GM18498 (cell line): ENCODE results near the gene TBC1D10B.
"Not testable (repeated sequence)": the region's sequence is repeated elsewhere in the genome, so short reads cannot be mapped to it uniquely, and the experiment has no call there.

Experiments
- ATAC-seq: cut with Tn5 transposase; IDR thresholded peaks from one replicate; pipeline ENCODE4 v1.9.1; 2021; ENCODE audit warnings: mild to moderate bottlenecking, moderate library complexity; ENCODE audit not compliant: unreplicated experiment

Gene TBC1D10B

DNA sequence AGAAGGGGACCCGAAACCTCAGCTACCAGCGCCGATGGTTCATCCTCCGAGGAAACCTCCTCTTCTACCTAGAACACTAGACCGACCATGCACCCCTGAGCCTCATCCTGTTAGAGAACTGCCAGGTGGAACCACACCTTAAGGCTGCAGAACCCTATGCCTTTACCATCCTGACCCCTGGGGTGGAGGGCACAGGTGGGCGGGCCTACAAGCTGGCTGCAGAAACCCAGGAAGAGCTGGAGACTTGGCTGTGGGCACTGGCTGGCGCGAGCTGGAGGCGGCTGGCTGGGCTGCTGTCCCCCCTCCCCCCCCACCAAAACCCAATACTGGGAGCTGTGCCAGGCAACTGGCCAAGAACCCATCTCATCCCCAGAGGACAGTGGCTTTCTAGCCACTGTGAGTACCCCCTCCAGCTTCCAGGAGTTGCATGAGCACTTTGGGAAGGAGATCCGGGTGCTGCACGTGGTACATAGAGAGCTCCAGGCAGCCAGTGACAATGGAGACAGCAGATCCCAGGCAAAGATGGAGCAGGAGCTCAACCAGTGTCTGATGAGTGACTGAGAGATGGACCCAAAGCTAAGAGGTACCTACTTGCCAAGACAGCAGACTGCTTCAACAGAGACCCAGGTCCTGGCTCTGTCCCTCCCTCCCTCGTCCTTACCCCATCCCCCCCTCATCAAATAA lies 13.8 kb downstream of the TBC1D10B start:
- no peak for ATAC-seq

DNA sequence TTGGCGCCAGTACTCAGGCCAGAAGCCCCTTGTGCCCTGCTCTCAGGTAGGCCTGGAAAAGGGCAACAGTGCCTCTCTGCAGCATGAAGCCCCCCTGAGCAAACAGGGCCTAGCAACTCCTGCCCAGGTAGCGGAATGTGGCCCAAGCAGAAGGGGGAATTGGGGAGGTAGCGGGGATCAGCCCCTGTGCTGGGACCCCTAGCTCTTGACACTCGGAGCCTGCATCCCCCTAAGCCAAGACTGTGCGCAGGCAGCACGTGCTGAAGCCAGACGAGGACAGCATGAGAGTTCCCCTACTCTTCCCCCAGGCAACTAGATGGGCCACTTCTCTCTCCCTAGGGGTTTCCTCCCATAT lies 14.4 kb downstream of the TBC1D10B start:
- ATAC-seq, result no peak

DNA sequence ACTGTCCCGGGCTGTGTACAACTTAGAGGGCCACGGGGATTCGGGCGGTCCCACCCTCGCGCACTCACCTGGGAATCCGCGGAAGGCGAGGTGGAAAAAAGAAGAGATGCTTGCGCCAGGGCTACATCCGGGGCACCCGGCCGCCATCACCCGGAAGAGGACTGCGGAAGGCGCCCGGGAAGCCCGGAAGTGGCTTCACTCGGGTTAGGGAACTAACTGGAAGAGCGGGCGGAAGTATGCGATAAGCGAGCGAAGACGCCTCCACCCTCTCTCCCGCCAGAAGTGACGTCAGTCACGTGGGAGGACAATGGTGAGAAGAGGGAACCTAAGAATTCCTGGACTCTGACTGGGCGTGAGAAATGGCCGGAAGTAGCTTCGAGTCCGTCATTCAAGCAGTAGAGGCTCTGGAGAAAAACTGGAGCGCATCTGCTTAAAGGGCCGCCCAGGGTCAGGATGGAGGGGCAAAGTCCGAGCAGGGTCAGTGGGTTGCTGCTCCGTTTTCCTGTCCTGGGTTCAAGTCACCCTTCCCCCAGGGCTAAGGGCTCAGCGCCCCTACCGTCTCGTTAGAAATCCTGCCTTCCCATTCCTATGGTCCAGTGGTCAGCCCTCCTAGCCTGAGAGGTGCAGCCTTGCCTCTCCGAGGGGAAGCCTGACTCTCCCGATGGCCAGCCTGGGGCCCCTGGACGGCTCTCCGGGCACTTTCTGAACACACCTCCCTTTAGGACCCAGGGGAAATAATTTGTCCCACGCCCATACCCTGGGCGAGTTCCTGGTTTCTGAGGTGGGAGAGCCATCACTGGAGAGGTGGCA lies 14.9 kb downstream of the TBC1D10B start, which contains the start of gene CD2BP2:
TSS of gene CD2BP2 (minus strand) at position 165 of the 810 bp plus-strand sequence. CDS start 627 bp downstream, outside the sequence.
- peak; percentile 60 for ATAC-seq

DNA sequence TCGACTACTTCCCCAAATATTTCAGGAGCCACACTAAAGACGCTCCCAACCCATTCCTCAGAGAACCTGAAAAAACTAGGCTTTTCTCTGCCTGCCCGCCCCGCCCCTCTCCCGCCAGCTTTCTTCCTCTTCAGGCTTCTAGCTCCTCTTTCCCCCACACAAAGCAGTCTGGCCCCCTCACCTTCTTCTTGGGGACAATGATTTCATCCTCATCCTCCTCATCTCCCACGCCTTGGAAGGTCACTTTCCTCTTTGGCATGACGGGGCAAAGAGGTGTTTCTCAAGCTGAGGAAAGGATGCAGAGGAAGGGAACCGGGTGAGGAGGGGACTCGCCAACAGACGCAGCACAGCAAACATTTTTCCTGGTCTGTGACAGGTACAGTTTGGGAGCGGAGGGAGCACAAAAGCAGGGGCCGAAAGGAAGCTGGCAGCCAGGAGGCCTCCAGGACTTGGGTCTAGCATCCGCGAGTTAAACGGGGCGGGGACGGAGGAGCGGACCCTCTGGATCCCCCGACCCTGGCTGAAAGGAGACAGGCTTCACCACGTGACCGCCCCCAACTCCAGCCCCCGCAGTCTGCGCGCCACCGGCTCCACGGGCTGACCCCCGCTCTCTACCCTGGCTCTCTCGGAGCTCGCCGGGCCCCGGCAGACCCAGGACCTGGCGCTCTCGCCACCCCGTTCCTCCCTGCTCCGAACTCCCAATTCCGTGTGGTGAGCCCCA lies 15.7 kb downstream of the TBC1D10B start:
- ATAC-seq, result peak; percentile 22

DNA sequence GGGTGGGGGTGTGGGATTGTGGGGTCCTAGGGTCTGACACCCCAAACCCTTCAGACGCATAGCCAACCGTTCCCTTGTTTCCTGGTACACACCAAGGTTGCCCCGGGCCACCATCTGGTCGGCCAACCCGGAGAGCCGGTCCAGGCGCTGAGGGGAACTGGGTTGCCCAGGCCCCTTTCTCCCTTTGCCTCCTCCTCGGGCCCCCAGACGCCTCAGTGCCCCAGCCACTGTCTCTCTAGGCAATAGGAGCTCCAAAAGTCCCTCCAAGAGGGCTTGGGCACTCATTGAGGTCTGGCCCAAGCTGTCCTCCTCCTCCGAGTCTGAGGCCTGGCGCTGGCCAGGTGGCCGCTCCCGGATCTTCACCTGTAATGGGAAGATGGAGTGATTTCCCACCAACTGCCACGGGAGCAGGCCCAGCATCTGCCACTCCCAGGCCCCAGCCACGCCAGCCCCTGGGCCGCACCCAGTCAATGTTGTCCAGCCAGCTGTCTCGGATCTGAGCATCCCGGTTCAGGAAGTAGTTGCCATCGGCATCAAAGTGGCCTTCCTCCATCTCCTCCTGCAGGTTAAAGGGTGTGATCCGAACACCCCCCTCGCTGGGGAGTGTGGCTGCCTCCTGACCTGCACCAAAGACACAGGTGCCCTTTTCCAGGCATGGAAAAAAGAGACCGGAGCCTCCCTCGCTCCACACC lies 16.7 kb downstream of the TBC1D10B start:
- no peak for ATAC-seq

DNA sequence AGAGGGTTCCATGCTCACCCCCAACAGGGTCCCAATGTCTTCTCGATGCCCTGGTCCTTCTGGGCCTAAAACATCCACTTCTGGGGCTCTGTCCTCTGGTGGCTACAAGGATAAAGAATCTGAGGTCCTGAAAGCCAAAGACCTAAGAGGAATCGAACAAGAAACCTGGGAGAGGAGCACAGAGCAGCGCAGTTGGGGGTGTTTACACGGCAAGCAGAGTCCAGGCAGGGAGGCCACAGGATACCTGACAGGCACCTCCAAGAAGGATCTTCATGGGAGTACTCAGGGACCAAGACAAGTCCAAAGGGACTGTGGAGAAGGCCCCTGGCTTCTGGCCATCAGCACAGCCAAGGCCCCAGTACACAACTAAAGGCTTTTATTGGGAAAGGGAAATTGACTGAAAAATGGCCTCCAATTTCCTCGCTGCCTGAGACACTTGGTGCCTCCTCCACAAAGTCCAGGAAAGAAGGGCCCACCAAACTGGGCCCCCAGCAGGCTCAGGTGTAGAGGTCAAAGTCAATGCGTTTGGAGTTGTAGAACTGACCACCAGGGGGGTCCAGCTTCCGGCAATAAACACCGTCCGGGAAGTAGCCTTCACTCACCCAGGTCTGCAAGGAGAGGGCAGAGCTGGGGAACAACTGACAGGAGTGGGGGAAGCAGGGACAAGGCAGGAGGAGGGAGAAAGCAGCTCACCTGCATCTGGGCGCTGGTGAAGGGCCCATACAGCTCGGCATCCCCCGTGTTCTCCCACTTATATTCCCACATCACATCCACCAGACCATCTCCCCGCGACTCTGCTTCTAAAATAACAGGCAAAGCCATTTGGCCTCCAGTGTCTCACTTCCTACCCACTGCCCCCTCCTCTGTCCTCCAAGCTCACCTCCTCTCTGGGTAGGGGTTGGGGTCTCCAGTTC lies 17.5 kb downstream of the TBC1D10B start:
- no peak for ATAC-seq

DNA sequence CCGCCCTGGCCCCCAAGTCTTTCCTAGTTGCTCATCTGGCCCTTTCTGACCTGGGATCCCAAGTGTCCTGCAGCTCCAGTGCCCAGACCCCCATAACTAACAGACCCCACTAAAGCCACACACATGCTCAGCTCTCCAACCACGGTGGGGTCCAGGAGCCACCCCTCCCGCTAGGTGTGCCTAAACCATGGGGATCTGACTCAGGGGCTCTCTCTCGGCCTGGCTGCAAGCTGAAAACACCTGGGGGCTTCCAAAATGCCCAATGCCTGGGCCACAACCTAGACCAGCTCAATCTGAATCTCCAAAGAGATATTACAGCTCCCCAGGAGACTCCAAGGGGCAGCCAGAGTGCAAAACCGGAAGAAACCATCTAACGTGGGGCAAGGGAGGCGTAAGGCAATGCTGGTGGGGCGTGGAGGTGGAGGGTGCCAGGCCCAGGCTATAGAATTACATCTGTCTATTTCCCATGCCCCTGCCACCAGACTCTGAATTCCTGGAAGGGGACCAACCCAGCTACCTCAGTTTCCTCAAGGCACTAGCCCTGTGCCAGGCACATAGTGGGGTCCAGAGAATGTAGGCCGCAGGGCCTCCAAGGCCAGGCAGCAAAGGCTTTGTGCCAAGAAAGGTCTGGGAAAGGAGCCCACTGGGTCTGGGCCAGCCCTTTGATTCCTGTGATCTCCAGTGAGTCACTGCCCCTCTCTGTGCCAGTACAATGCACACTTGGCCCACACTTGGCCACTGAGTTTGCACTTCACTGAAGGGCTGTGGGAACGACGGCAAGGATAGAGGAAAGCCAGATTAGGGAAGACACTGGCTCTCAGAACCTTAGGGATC lies 18.5 kb downstream of the TBC1D10B start:
- no peak for ATAC-seq

DNA sequence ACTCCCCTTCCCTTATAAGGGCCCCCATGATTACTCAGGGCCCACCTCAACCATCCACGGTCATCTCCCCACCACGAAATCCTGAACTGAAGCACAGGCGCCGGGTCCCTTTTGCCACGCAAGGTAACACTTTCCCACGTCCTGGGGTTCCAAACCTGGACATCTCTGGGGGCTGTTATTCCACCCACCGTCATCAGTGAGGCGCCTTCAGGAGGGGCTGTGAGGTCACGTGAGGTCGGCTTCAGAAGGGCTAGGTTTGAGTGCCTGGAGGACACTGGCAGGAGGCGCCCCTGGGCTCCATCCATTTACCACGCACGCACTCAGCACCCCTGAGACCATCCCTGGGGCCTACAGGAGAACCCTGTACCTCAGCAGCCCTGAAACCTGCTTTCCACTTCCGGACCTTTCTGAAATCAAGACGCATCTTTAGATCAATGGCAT lies 19.3 kb downstream of the TBC1D10B start:
- ATAC-seq, result no peak

DNA sequence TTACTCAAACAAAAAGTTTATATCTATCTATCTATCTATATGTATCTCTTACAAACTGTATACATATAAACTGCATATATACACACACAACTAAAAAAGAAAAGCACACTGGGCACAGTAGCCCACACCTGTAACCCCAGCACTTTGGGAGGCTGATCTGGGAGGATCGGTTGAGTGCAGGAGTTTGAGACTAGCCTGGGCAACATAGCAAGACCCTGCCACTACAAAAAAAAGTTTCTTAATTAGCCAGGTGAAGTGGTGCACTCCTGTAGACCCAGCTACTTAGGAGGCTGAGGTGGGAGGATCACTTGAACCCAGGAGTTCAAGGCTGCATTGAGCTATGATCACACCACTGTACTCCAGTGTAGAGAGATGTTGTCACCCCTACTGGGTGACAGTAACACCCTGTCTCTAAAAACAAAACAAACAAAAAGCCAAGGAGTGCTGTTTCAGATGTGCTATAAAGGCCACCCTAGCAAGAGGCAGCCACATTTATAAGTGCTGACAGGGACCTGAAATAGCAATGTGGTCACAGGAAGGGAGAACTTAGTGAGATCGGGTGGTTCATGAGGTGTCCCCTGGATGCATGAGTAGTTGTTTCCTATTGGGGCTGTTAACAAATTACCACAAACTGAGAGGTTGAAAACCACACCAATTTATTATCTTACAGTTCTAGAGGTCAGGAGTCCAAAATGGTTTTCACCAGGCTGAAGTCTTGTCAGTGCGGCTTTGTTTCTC lies 20.0 kb downstream of the TBC1D10B start:
- peak; percentile 42 for ATAC-seq

DNA sequence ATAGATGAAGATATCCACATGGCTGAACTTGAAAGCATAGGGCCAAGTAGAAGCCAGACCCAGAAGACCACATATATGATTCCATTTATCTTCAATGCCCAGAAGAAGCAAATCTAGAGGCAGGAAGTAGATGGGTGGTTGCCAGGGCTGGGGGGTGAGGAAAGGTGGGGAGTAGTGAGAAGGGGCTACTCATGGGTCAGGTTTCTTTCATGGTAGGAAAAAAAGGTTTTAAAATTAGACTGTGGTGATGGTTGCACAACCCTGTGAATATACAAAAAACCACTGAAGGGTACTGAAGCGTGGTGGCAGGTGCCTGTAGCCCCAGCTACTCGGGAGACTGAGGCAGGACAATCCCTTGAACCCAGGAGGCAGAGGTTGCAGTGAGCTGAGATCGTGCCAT lies 20.6 kb downstream of the TBC1D10B start:
- peak; percentile 45 for ATAC-seq

DNA sequence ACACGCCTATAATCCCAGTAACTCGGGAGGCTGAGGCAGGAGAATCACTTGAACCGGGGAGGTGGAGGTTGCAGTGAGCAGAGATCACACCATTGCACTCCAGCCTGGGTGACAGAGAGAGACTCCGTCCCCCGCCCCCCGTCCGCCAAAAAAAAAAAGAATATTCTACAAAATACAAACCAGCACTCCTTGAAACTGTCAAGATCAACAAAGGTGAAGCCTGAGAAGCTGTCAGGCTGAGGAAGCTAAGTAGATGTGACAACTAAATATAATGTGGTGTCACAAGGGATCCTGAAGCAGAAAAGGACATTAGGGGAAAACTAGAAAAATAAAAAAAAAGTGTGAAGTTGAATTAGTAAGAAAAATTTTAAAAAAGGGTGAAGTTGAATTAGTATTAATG lies 21.4 kb downstream of the TBC1D10B start:
- no peak for ATAC-seq

DNA sequence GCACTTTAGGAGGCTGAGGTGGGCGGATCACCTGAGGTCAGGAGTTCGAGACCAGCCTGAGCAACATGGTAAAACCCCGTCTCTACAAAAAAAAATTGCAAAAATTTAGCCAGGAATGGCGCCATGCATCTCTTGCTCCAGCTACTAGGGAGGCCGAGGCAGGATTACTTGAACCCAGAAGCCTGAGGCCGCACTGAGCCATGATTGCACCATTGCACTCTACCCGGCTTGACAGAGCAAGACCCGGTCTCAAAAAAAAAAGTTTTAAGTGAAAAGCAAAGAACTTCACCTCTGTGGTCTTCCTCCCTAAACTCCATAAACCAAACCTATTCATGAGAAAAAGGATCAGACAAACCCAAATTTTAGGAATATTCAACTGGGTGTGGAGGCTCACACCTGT lies 22.2 kb downstream of the TBC1D10B start:
- ATAC-seq, result no peak

DNA sequence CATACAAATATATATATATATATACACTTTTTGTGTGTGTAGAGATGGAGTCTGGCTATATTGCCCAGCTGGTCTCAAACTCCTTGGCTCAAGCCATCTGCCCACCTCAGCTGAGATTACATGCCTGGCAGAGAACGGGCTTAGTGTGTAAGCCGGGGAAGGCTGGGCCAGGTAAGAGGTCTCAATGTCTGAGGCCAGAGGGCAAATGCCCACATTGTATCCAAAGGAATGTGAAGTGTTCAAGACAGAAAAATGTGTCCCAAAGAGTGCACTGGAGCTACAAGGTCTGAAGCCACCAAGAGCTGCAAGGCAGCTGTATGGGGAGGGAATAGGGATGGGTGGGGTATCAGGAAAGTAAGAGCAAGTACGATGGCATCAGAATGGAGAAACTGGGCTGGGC lies 24.0 kb downstream of the TBC1D10B start:
- ATAC-seq, result no peak

DNA sequence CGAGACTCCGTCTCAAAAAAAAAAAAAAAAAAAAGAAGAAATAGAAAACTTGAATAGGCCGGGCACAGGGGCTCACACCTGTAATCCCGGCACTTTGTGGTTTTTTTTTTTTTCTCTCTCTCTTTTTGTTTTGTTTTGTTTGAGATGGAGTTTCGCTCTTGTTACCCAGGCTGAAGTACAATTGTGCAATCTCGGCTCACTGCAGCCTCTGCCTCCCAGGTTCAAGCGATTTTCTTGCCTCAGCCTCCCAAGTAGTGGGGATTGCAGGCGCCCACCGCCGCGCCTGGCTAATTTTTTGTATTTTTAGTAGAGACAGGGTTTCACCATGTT lies 26.8 kb downstream of the TBC1D10B start:
- not testable (repeated sequence) for ATAC-seq

DNA sequence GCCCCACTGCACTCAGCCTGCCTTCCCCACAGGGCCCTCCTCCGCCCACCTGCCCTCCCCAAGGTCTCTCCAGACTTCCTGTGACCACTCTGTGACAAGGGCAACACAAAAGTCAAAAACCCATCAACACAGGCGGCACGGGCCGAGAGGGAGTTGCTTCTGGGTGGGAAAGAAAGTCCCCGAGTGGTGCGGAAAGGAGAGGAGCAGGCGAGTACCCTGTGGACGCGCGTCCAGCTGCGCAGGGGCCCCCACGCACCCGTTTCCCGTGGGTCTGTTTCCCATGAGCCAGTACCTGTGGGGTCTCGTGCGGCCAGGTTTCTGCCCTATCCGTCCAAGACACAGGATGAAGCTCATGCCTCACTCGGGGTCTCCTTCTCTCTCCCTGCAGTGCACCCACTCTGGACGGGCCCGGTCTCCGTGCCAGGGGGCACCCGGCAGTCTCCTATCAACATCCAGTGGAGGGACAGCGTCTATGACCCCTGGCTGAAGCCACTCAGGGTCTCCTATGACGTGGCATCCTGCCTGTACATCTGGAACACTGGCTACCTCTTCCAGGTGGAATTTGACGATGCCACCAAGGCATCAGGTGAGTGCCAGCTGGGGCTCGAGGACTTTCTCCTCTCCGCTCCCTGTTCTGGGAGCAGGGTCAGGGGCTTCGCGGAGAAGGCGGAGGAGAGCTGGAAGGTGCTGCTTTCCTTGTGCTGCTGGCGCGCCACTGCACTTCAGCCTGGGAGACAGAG lies 27.4 kb downstream of the TBC1D10B start:
- no peak for ATAC-seq

DNA sequence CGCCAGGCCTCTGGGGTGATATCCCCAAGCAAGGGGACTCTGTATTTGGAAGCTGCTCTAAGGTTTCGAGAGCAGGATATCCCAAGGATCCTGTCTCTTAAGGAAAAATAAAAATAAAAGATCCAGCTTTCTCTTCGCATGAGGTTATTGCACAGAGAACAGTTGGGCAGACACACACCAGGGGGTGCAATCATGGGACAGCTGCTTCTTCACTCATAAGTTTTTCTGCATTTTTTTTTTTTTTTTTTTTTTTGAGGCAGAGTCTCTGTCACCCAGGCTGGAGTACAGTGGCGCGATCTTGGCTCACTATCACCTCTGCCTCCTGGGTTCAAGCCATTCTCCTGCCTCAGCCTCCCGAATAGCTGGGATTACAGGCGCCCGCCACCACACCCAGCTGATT lies 28.3 kb downstream of the TBC1D10B start:
- not testable (repeated sequence) for ATAC-seq

DNA sequence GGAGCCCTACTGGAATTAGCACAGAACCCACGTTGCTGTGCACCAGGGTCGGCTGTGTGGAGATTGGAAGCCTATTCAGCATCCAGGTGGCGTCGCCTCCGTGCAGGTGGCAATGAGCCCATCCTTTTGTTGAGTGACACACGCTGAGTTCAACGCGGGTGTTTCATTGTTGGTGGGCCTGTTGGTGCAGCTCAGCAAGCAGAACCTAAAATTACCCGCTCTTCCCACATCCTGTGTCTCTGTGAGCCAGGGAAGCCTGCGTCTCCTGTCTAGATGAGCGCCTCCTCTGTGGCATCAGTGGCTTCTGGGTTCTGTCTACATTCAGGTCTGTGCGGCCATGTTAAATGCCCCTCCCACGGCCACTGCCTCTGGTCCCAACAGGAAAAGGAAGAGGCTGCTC lies 29.7 kb downstream of the TBC1D10B start:
- ATAC-seq, result no peak

DNA sequence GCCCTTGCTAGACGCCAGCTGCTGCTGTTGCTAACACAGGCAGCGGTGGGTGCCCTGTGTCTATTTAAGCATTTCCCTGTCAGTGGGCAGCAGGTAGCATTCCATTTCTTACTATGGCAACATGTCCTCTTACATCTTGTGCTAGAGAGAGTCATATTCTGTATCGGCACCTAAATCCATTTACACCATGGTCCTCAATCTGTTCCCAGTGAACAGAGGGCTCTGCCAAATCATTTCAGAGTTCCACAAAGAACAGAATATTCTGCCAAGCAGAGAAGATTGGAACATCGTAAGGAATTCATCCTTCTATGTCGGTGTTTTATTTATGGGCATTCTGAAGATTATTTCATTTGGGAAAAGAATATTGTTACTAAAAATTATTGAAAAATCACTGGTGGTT lies 31.6 kb downstream of the TBC1D10B start:
- not testable (repeated sequence) for ATAC-seq
